SK-N-SH treated with all-trans-retinoic acid at 6 μM for 48 hours (cell line): Measurements from ENCODE around the gene KIAA1217.
A peak's percentile ranks its signal among the peaks of the same experiment; 100 is the strongest.

Source experiments
- ATAC-seq: fragments of 200-7000 bp; cut with Tn5 transposase; 3 replicates; pipeline ENCODE4 v1.9.1; 2020; ENCODE audit warnings: mild to moderate bottlenecking, moderate library complexity
- ARNTL ChIP-seq: fragments of 450-650 bp; formaldehyde crosslinking; IDR thresholded peaks from 2 replicates; pipeline ENCODE4 v1.5.0; 2020; ENCODE audit warnings: low read depth, mild to moderate bottlenecking, moderate library complexity, borderline replicate concordance
- BACH2 ChIP-seq: fragments of 250-450 bp; sonication (Bioruptor Pico); IDR thresholded peaks from 2 replicates; pipeline ENCODE4 v1.9.0; 2021; ENCODE audit warnings: mild to moderate bottlenecking, borderline replicate concordance
- CSDC2 ChIP-seq: fragments of 250-450 bp; sonication (Bioruptor Pico); IDR thresholded peaks from 2 replicates; pipeline ENCODE4 v1.5.0; 2020; ENCODE audit warnings: mild to moderate bottlenecking, moderate library complexity
- ESRRG ChIP-seq: fragments of 250-450 bp; sonication (Bioruptor Pico); IDR thresholded peaks from 2 replicates; pipeline ENCODE4 v1.6.1; 2021; ENCODE audit warnings: mild to moderate bottlenecking
- GLIS3 ChIP-seq: fragments of 250-450 bp; sonication (Bioruptor Pico); IDR thresholded peaks from 2 replicates; pipeline ENCODE4 v1.5.0; 2020; ENCODE audit warnings: mild to moderate bottlenecking, moderate library complexity
- ISL1 ChIP-seq: fragments of 250-450 bp; sonication (Bioruptor Pico); IDR thresholded peaks from 2 replicates; pipeline ENCODE4 v2.1.2; 2022; ENCODE audit warnings: mild to moderate bottlenecking, moderate library complexity
- OSR1 ChIP-seq: fragments of 250-450 bp; sonication (Bioruptor Pico); IDR thresholded peaks from 2 replicates; pipeline ENCODE4 v1.8.0; 2022; ENCODE audit warnings: moderate library complexity, mild to moderate bottlenecking, inconsistent platforms
- PPARA ChIP-seq: fragments of 250-450 bp; sonication (Bioruptor Pico); IDR thresholded peaks from 2 replicates; pipeline ENCODE4 v1.5.0; 2020; ENCODE audit warnings: mild to moderate bottlenecking, borderline replicate concordance
- RARB ChIP-seq: fragments of 250-450 bp; sonication (Bioruptor Pico); IDR thresholded peaks from 2 replicates; pipeline ENCODE4 v1.8.0; 2021; ENCODE audit warnings: mild to moderate bottlenecking, moderate library complexity
- SNAI2 ChIP-seq: fragments of 250-450 bp; sonication (Bioruptor Pico); IDR thresholded peaks from 2 replicates; pipeline ENCODE4 v1.5.0; 2020; ENCODE audit warnings: mild to moderate bottlenecking, moderate library complexity
- TCF4 ChIP-seq: fragments of 250-450 bp; sonication (Bioruptor Pico); IDR thresholded peaks from 2 replicates; pipeline ENCODE4 v1.8.0; 2021; ENCODE audit warnings: mild to moderate bottlenecking, moderate library complexity, borderline replicate concordance
- TOX ChIP-seq: fragments of 250-450 bp; sonication (Bioruptor Pico); IDR thresholded peaks from 2 replicates; pipeline ENCODE4 v1.8.0; 2021; ENCODE audit warnings: mild to moderate bottlenecking, moderate library complexity, borderline replicate concordance
- TSHZ2 ChIP-seq: fragments of 250-450 bp; sonication (Bioruptor Pico); IDR thresholded peaks from 2 replicates; pipeline ENCODE4 v1.5.0; 2020; ENCODE audit warnings: mild to moderate bottlenecking, moderate library complexity
- ZFP3 ChIP-seq: fragments of 250-450 bp; sonication (Bioruptor Pico); IDR thresholded peaks from 2 replicates; pipeline ENCODE4 v1.5.0; 2020; ENCODE audit warnings: mild to moderate bottlenecking, moderate library complexity
- ZFP30 ChIP-seq: fragments of 450-650 bp; formaldehyde crosslinking; IDR thresholded peaks from 2 replicates; pipeline ENCODE4 v1.5.0; 2022; ENCODE audit warnings: mild to moderate bottlenecking, moderate library complexity
- ZNF70 ChIP-seq: fragments of 450-650 bp; formaldehyde crosslinking; IDR thresholded peaks from 2 replicates; pipeline ENCODE4 v1.5.0; 2020; ENCODE audit warnings: mild to moderate bottlenecking, moderate library complexity
- TF ChIP-seq, protein P1 (sequence below): fragments of 250-450 bp; sonication (Bioruptor Pico); IDR thresholded peaks from 2 replicates; pipeline ENCODE4 v1.5.1; 2021; ENCODE audit warnings: mild to moderate bottlenecking, moderate library complexity
- TF ChIP-seq, protein P2 (sequence below): fragments of 250-450 bp; sonication (Bioruptor Pico); IDR thresholded peaks from 2 replicates; pipeline ENCODE4 v1.8.0; 2021; ENCODE audit warnings: low read depth, mild to moderate bottlenecking, moderate library complexity, borderline replicate concordance

KIAA1217 gene

DNA sequence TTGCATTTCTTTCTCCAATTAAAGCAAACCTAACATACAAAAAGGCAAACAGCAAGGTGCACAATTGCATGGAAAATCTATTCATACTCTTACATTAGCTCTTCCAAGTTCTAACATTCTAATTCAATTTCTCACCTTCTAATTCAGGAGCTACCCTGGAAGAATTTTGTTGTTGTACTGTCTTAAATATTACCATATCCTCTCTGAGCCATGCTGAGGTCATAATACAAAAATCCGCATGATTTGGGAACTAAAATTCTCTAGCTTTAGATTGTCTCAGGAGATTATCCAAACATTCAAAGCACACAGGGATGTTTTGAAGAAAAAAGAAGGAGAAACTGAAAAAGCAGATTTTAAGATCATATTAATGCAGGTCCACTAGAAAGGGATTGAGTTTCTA, 229.9 kb downstream of the KIAA1217 start:
- no peak; the same call in 2 of the 3 replicates for ATAC-seq
- TF ChIP-seq, protein P1, sequence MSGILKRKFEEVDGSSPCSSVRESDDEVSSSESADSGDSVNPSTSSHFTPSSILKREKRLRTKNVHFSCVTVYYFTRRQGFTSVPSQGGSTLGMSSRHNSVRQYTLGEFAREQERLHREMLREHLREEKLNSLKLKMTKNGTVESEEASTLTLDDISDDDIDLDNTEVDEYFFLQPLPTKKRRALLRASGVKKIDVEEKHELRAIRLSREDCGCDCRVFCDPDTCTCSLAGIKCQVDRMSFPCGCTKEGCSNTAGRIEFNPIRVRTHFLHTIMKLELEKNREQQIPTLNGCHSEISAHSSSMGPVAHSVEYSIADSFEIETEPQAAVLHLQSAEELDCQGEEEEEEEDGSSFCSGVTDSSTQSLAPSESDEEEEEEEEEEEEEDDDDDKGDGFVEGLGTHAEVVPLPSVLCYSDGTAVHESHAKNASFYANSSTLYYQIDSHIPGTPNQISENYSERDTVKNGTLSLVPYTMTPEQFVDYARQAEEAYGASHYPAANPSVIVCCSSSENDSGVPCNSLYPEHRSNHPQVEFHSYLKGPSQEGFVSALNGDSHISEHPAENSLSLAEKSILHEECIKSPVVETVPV, result no peak
- TF ChIP-seq RARB, result no peak
- no peak for TF ChIP-seq GLIS3 (CRISPR knock-in tag)
- TF ChIP-seq TCF4 (CRISPR knock-in tag), result no peak
- TF ChIP-seq OSR1 (CRISPR knock-in tag), result no peak
- no peak for TF ChIP-seq ARNTL (CRISPR knock-in tag)
- no peak for TF ChIP-seq ISL1 (CRISPR knock-in tag)
- TF ChIP-seq TOX (CRISPR knock-in tag), result no peak
- no peak for TF ChIP-seq SNAI2 (CRISPR knock-in tag)
- no peak for TF ChIP-seq CSDC2 (CRISPR knock-in tag)
- no peak for TF ChIP-seq ZFP3
- TF ChIP-seq BACH2 (CRISPR knock-in tag), result no peak
- TF ChIP-seq TSHZ2, result no peak
- no peak for TF ChIP-seq ZFP30 (CRISPR knock-in tag)
- TF ChIP-seq, protein P2, sequence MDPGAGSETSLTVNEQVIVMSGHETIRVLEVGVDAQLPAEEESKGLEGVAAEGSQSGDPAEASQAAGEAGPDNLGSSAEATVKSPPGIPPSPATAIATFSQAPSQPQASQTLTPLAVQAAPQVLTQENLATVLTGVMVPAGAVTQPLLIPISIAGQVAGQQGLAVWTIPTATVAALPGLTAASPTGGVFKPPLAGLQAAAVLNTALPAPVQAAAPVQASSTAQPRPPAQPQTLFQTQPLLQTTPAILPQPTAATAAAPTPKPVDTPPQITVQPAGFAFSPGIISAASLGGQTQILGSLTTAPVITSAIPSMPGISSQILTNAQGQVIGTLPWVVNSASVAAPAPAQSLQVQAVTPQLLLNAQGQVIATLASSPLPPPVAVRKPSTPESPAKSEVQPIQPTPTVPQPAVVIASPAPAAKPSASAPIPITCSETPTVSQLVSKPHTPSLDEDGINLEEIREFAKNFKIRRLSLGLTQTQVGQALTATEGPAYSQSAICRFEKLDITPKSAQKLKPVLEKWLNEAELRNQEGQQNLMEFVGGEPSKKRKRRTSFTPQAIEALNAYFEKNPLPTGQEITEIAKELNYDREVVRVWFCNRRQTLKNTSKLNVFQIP (CRISPR knock-in tag), result no peak

GRCh38 chr10:24439935-24440334, 231.0 kb downstream of the KIAA1217 start:
- no peak for ATAC-seq
- no peak for TF ChIP-seq RARB
- no peak for TF ChIP-seq TCF4 (CRISPR knock-in tag)
- TF ChIP-seq GLIS3 (CRISPR knock-in tag), result no peak
- TF ChIP-seq, protein P1, result no peak
- TF ChIP-seq, protein P2 (CRISPR knock-in tag), result no peak

DNA sequence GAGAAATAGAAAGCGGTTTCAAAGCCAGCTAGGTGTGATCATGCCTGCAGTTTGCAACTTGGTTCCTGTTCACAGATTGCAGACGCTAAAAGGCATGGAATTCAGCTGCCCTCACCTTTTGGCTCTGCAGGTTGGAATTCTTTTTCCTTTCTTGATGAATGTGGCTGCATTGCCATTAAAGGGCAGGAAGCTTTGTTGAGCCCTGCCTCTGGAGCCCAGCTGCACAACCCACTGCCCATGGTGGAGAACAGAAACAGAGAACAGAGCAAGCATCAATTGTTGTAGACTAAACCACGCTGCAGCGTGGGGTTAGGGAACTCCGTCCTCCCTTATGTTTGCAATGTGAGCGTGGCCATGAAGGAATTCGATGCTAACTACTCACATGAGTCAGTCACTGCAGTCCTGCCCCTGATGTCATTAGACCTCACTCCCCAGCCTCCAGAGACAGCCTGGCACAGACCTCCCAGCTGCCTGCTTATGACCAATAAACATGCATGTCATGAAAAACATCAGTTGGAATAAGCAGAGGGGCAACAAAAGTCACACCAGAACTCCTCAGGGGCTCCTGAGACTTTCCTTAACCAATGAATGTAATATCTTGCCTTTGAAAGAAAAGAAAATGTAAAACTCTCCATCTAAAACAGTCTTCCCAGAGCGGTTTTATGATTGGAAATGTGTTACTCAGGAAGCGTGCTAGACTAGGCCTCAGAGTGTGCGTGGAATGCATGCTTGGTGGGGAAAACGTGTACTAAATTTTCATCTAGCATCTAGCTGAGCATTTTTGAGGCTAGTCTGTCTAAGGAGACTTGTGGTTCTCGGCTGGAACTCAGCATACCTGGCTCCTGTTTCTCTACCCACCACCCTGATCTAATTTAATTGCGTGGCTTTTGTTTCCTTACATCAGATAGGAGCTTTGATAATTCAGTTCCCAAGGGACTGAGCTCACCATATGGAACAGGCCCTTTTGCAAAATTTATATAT, 232.2 kb downstream of the KIAA1217 start:
- ATAC-seq, result peak; percentile 85
- TF ChIP-seq ZFP30 (CRISPR knock-in tag) (no peak), TSHZ2 (no peak), TOX (CRISPR knock-in tag) (no peak), ESRRG (CRISPR knock-in tag) (no peak), SNAI2 (CRISPR knock-in tag) (no peak), PPARA (no peak), ZNF70 (no peak)
- TF ChIP-seq, all 23 proteins: peak for 0
